Activated T-helper 1 cell treated with anti-CD3 and anti-CD28 coated beads, Interleukin-12 subunit alpha, Interleukin-12 subunit beta, Interleukin-2, Interleukin-4 antibody, amounts not matched to agents 30 ng/mL and 10 ng/mL and 1 ng/mL, durations not matched to agents 14 hours and 24 hours and 36 hours (primary cell): Measurements from ENCODE around the gene C9orf152. TPM values are rescaled to one million over a fixed set of nuclear protein-coding genes. Genes with fewer than 3 reads are reported as not detected.
"Not testable (repeated sequence)": the region's sequence is repeated elsewhere in the genome, so short reads cannot be mapped to it uniquely, and the experiment has no call there.

Experiments used
- DNase-seq: peaks from one replicate; pipeline ENCODE4 v3.0.0; 2021; ENCODE audit warnings: low spot score
- H3K27ac Mint-ChIP-seq: one replicate; pipeline ENCODE4 v1.8.0; 2021; ENCODE audit warnings: mild to moderate bottlenecking, mixed read lengths
- H3K27me3 Mint-ChIP-seq: one replicate; pipeline ENCODE4 v1.8.0; 2022; ENCODE audit warnings: mild to moderate bottlenecking, moderate library complexity, mixed read lengths; ENCODE audit not compliant: insufficient read depth
- H3K36me3 Mint-ChIP-seq: one replicate; pipeline ENCODE4 v1.8.0; 2021; ENCODE audit warnings: low read depth, mixed read lengths
- H3K4me1 Mint-ChIP-seq: one replicate; pipeline ENCODE4 v1.8.0; 2021; ENCODE audit warnings: low read depth, mixed read lengths
- H3K4me3 Mint-ChIP-seq: one replicate; pipeline ENCODE4 v1.8.0; 2021; ENCODE audit warnings: mild to moderate bottlenecking, moderate library complexity, mixed read lengths
- H3K9me3 Mint-ChIP-seq: one replicate; pipeline ENCODE4 v1.8.0; 2021; ENCODE audit warnings: mixed read lengths
- intact Hi-C: fragments of 100-400 bp; cut with micrococcal nuclease; formaldehyde crosslinking; loops from one replicate; pipeline ENCODE4 v1.15.1; 2024
- total RNA-seq: library from RNA; stranded (reverse); gene quantifications from 2 replicates; pipeline ENCODE4 v1.2.3, GENCODE V29; 2022

Gene C9orf152
- total RNA-seq, 1 donor from 2014 or later, result not detected

DNA sequence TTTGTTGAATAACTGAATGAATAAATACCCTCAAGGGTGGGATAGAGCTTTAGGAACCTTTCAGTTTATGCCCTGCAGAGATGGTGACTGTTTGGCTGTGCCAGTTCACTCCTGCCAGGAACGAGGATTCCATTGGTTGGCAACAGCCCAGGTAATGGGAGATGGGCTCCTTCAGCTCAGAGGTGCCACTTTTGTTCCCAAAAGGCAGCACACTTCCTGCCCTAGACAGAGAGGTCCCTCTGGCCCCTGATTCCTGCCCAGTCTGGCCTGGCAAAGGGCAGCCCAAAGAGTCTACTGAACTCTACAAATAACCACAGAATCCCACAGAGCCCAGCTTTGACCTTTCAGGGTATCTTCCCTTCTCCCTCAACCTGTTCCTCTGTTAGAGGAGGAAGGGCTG lies 1.6 kb downstream of the C9orf152 start:
- Mint-ChIP-seq H3K27ac (no peak overlapping the region), H3K4me1 (no peaks in the 10 kb centered on the region), H3K36me3 (no peaks in the 10 kb centered on the region), H3K27me3 (peaks cover 31% of the 10 kb centered on the region), H3K4me3 (no peak overlapping the region), H3K9me3 (no peaks in the 10 kb centered on the region)
- intact Hi-C loops, result no loop called here
- no peak for DNase-seq

DNA sequence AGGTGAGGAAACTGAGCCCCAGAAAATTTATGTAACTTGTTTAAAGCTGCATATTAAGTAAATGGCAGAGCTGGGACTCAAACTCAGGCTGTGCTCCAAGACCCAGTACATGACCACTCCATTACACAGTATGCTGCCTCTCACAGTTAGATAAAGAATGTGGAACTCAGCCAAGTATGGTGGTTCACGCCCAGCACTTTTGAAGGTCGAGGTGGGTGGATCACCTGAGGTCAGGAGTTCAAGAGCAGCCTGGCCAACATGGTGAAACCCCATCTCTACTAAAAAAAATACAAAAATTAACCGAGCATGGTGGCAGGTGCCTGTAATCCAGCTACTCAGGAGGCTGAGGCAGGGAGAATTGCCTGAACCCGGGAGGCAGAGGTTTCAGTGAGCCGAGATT lies 2.3 kb downstream of the C9orf152 start:
- H3K9me3 Mint-ChIP-seq, H3K36me3 Mint-ChIP-seq, intact Hi-C loops: not testable (repeated sequence)

DNA sequence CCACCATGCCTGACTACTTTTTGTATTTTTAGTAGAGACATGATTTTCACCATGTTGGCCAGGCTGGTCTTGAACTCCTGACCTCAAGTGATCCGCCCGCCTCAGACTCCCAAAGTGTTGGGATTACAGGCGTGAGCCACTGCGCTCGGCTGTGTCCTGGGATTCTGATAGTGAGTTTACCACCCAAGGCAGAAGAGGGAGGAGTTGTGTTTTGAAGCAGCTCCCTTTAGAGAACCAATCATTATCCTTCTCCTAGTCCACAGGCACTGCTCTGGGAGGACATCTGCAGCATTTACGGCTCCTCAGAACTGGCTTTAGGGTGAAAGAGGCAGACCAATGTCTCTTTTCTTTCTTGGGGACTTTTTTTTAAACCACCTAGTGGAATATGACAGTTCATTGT lies 5.7 kb downstream of the C9orf152 start:
- no peaks in the 10 kb centered on the region for H3K4me1 Mint-ChIP-seq
- no peak for DNase-seq
- no peak overlapping the region for H3K4me3 Mint-ChIP-seq
- peaks cover 24% of the 10 kb centered on the region for H3K27me3 Mint-ChIP-seq
- H3K9me3 Mint-ChIP-seq, result no peaks in the 10 kb centered on the region
- no peaks in the 10 kb centered on the region for H3K36me3 Mint-ChIP-seq
- no peak overlapping the region for H3K27ac Mint-ChIP-seq
- intact Hi-C loops, result no loop called here

More for the DNA sequence above, 2.3 kb downstream of the C9orf152 start:
- H3K27ac Mint-ChIP-seq, DNase-seq, H3K4me1 Mint-ChIP-seq, H3K4me3 Mint-ChIP-seq: not testable (repeated sequence)
- H3K27me3 Mint-ChIP-seq, result peaks cover 34% of the 10 kb centered on the region

DNA sequence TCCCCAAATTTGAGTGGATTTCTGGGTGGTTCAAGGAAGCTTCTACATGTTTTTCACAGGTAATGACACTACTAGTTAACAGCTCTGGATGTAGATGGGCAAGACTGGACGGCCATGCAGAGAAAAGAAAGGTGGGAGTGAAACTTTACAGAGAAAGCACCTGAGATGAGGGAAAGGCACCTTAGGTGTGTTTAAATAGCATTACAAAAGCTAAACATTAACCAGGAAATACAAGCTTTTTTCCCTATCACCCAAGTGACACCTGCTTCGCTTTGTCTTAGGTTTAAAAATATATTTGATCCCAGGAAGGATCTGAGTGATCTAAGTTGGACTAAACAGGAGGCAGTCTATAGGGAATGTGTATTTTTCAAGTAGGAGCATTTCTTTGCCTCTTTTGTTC lies 8.3 kb downstream of the C9orf152 start:
- Mint-ChIP-seq H3K27me3 (peaks cover 16% of the 10 kb centered on the region), H3K9me3 (no peaks in the 10 kb centered on the region), H3K4me1 (no peaks in the 10 kb centered on the region), H3K4me3 (no peak overlapping the region), H3K27ac (no peak overlapping the region), H3K36me3 (no peaks in the 10 kb centered on the region)
- no peak for DNase-seq
- intact Hi-C loops, result no loop called here

DNA sequence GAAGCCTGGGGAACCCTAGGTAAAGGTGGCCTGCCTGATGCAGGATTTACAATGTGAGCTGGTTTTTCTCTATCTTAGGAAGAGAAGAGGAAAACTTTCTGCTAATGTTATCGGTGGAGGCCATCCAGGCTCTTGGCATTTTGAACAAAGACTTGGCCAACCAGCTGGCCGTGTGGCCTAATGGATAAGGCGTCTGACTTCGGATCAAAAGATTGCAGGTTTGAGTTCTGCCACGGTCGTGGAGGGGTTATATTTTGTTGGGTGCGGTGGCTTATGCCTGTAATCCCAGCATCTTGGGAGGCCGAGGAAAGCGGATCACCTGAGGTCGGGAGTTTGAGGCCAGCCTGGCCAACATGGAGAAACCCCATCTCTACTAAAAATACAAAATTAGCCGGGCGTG lies 9.6 kb downstream of the C9orf152 start:
- intact Hi-C loops, result no loop called here
- Mint-ChIP-seq H3K9me3 (no peaks in the 10 kb centered on the region), H3K4me3 (no peak overlapping the region), H3K4me1 (peaks cover 5% of the 10 kb centered on the region), H3K36me3 (no peaks in the 10 kb centered on the region), H3K27ac (no peak overlapping the region), H3K27me3 (peaks cover 14% of the 10 kb centered on the region)
- DNase-seq, result no peak

DNA sequence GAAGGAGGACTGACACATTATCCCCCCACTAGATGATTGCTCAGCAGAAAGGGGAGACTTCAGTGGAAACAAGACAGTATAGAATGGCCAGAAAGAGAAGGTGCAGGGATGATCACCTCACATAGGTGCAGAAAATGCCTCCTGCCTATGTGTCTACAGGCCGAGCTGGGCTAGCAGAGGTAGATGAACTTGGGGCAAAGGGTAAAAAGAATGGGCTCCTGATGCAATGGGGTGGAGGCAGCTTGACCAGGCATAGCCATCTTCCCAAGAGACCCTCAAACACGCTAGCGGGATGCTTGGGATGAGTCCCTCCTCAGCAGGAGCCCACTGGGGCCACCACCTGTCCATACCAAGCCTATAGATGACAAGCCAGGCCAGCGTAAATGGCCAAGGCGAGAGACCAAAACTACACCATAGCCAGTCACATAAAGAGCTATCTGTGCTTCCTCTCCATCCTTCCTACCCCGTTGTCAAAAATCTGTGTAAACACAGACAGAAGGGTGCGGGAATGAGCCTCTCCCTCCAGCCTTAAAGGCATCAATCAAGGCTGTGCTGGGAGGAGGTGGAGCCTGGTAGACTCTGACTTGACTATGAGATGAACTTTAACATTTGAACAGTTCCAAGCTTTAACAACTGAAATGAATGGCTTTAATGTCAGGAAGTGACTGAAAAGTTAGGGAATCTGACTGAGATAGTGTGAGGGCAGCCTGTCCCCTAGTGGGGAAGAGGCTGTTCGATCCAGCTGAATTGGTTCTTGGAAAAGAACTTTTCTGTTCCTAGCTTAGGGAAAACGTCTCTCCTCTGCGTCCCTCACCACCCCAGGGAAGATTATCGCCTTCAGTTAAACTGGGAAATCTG lies 10.4 kb downstream of the C9orf152 start:
- no peak overlapping the region for H3K27ac Mint-ChIP-seq
- H3K4me1 Mint-ChIP-seq, result peaks cover 12% of the 10 kb centered on the region
- DNase-seq, result no peak
- no peaks in the 10 kb centered on the region for H3K9me3 Mint-ChIP-seq
- no peaks in the 10 kb centered on the region for H3K36me3 Mint-ChIP-seq
- intact Hi-C loops, result no loop called here
- peaks cover 14% of the 10 kb centered on the region for H3K27me3 Mint-ChIP-seq
- no peak overlapping the region for H3K4me3 Mint-ChIP-seq

DNA sequence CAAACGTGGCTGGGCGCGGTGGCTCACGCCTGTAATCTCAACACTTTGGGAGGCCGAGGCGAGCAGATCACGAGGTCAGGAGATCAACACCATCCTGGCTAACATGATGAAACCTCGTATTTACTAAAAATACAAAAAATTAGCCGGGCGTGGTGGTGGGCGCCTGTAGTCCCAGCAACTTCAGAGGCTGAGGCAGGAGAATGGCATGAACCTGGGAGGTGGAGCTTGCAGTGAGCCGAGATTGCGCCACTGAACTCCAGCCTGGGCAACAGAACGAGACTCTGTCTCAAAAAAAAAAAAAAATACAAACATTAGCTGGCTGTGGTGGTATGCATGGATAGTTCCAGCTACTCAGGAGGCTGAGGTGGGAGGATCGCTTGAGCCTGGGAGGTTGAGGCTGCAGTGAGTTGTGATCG lies 11.9 kb downstream of the C9orf152 start:
- not testable (repeated sequence) for H3K36me3 Mint-ChIP-seq

DNA sequence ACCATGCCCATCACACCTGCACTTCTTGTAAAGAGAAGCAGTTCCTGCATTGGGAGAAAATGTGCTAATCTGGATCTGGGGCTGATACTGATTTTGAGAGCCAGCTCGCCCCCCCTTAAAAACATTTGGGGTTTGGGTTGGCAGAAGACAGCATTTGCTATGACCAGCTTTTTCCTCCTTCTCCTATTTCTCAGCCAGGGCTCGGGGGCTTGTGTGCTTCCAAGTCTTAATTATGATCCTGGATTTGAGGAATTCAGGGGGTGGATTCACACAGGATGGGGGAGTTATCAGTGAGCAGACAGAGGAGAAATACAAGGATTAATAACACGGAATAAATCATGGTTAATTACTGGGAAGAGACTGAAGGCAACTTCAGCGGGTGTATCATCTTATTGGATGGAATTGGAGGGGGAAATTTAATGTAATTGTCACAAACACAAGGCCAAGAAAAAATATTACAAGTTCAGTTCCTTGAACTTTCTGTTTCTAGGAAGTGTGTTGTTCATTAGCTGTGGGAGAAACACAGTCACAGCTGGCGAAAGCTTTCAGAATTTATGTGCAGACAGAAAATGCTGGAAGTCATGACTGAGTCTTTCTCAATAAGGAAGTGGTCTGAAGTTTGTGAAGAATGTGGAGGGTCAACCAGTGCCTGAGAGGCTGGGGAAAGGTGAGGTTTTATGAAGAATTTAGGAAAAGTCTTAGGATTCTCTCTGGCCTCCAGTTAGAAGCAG lies 15.3 kb downstream of the C9orf152 start:
- intact Hi-C loops, result no loop called here
- H3K36me3 Mint-ChIP-seq, result no peaks in the 10 kb centered on the region
- peaks cover 27% of the 10 kb centered on the region for H3K4me1 Mint-ChIP-seq
- no peaks in the 10 kb centered on the region for H3K9me3 Mint-ChIP-seq
- H3K27me3 Mint-ChIP-seq, result peaks cover 2% of the 10 kb centered on the region
- no peak for DNase-seq
- no peak overlapping the region for H3K4me3 Mint-ChIP-seq
- no peak overlapping the region for H3K27ac Mint-ChIP-seq

More for the DNA sequence above, 11.9 kb downstream of the C9orf152 start:
- H3K27ac Mint-ChIP-seq, H3K27me3 Mint-ChIP-seq, DNase-seq, H3K4me3 Mint-ChIP-seq, H3K9me3 Mint-ChIP-seq, intact Hi-C loops: not testable (repeated sequence)
- H3K4me1 Mint-ChIP-seq, result peaks cover 14% of the 10 kb centered on the region

DNA sequence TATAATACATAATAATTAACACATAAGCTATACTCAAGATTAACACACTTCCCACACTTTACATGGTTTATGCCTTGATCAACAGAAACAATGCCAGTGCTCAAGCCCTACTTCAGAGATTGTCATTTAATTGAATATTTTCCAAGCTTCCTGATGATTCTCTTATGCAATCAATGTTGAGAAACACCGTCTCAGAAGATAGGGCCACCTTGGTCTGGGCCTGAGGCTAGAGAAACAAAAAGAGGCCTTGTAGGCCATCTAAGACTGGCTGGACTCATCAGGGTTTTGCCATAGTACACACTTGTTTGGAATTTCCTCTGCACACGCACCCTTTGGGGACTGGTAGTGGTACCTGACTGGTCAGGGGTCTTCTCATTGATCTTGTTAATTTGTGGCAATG lies 16.3 kb downstream of the C9orf152 start:
- Mint-ChIP-seq H3K9me3 (no peaks in the 10 kb centered on the region), H3K27ac (no peak overlapping the region), H3K4me1 (peaks cover 27% of the 10 kb centered on the region), H3K4me3 (no peak overlapping the region), H3K27me3 (peaks cover 2% of the 10 kb centered on the region), H3K36me3 (no peaks in the 10 kb centered on the region)
- no peak for DNase-seq
- intact Hi-C loops, result no loop called here

DNA sequence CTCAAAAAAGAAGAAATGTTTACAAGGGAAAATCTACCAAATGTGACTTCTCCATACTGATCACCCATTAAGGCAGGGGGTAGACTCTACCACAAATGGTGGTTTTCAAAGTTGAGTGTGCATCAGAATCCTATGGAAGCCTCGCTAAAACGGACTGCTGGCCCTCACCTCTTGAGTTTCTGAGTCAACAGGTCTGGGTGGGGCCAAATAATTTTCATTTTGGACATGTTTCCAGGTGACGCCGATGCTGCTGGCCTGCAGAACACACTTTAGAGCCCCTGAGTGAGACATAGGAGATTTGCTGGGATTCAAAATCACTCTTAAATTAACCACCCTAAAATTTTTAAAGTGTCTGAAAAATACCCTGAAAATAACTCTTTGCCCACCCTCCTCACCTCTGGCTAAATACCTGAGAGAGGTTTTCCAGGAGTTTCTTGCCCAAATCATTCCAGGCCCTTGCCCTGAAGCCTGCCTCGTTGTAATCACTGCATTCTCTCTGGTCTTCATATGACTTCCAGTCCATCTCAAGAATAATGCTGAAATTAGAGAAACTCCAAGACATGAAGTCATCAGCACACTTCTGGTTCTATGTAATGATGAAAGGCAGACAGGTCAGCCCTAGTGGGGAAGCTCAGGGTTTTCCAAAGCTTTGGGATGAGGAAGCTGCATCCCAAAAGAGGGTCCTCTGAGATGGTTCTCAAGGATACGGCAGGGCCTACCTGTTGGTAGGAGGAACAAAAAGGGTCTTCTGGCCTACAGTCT lies 18.2 kb downstream of the C9orf152 start:
- intact Hi-C loops, result no loop called here
- Mint-ChIP-seq H3K36me3 (no peaks in the 10 kb centered on the region), H3K4me3 (no peak overlapping the region), H3K27me3 (peaks cover 5% of the 10 kb centered on the region), H3K27ac (no peak overlapping the region), H3K4me1 (peaks cover 27% of the 10 kb centered on the region), H3K9me3 (no peaks in the 10 kb centered on the region)
- DNase-seq, result no peak

DNA sequence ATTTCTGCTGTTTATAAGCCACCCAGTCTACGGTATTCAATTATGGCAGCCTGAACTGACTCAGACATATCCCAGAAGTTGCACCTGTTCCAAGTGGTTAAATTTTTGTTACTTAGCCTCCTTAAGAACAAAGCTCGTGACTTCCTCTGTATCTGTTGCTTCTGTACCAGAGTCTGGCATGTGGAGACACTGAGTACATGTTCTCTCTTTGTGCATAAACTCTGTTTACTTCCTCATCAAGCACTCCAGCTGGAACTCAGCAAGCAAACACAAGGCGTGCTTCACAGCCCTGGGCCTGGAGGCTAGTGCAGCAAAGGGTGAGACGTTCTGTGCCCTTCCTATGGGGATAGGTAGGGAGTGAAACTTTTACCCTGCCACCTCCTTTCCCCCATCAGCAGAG lies 19.0 kb downstream of the C9orf152 start:
- no peaks in the 10 kb centered on the region for H3K36me3 Mint-ChIP-seq

DNA sequence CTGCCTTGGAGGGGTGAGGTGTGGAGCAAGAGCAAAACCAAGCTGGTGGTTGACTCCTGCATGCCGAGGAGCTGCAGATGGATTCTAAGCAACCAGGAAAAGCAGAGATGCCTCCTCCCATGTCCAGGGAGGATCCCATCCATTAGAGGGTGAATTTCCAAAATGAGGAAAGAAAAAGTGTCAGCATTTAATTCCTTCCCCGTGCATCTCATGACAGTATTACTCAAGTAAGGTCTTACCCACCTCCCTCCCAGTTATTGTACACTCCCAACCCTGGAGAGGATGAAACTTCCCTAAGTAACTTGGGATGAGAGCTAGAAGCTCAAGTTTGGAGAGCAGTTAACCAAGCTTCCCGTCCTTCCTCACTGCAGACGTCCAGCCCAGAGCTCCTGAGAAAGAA lies 19.9 kb downstream of the C9orf152 start:
- intact Hi-C loops, result no loop called here

More for the DNA sequence above, 19.0 kb downstream of the C9orf152 start:
- peaks cover 5% of the 10 kb centered on the region for H3K27me3 Mint-ChIP-seq
- peaks cover 22% of the 10 kb centered on the region for H3K4me1 Mint-ChIP-seq
- intact Hi-C loops, result no loop called here
- no peak for DNase-seq
- H3K4me3 Mint-ChIP-seq, result no peak overlapping the region
- H3K9me3 Mint-ChIP-seq, result no peaks in the 10 kb centered on the region
- no peak overlapping the region for H3K27ac Mint-ChIP-seq

DNA sequence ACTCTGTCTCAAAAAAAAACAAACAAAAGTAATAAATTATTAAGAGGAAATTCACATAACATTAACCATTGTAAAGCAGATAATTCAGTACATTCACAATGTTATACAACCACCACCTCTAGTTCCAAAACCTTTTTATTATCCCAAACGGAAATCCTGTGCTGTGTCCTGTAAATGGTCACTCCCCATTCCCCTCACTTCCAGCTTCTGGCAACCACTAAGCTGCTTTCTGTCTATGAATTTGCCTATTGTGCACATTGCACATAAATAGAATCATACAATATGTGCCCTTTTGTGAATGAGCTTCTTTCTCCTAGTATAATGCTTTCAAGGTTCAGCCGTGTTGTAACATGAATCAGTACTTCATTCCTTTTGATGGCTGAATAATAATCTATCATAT lies 20.8 kb downstream of the C9orf152 start:
- intact Hi-C loops, result no loop called here
- no peak for DNase-seq
- Mint-ChIP-seq H3K27ac (no peak overlapping the region), H3K9me3 (no peaks in the 10 kb centered on the region), H3K36me3 (no peaks in the 10 kb centered on the region), H3K27me3 (peaks cover 3% of the 10 kb centered on the region), H3K4me3 (no peak overlapping the region), H3K4me1 (peaks cover 13% of the 10 kb centered on the region)

More for the DNA sequence above, 19.9 kb downstream of the C9orf152 start:
- H3K27me3 Mint-ChIP-seq, result peaks cover 5% of the 10 kb centered on the region
- H3K4me1 Mint-ChIP-seq, result peaks cover 20% of the 10 kb centered on the region
- no peak for DNase-seq
- no peak overlapping the region for H3K4me3 Mint-ChIP-seq
- H3K36me3 Mint-ChIP-seq, result no peaks in the 10 kb centered on the region
- no peaks in the 10 kb centered on the region for H3K9me3 Mint-ChIP-seq
- H3K27ac Mint-ChIP-seq, result no peak overlapping the region
